GM13976 (cell line): Measurements from ENCODE around the gene PAPLN.
"Not testable (repeated sequence)": the region's sequence is repeated elsewhere in the genome, so short reads cannot be mapped to it uniquely, and the experiment has no call there.

ENCODE experiments used
- DNase-seq: peaks from one replicate; pipeline ENCODE4 v3.0.0; 2012; ENCODE audit warnings: low spot score
- CTCF ChIP-seq: IDR thresholded peaks from 2 replicates; pipeline ENCODE4 v1.5.1; 2012; ENCODE audit warnings: borderline replicate concordance, mild to moderate bottlenecking; ENCODE audit not compliant: insufficient read depth; ENCODE audit errors: extremely low read depth, missing control alignments, control extremely low read depth
- in situ Hi-C: fragments of 300-500 bp; cut with MboI; formaldehyde crosslinking; loops from one replicate; pipeline ENCODE4 v1.12.0; 2022; ENCODE audit warnings: low sequenced_read_pairs, mixed read lengths, inconsistent platforms; ENCODE audit not compliant: unreplicated experiment

The PAPLN gene

GRCh38 chr14:73237219-73237785 is at the start of gene PAPLN:
TSS of gene PAPLN (plus strand) at chr14:73237506. CDS start at chr14:73239779, 2,273 bp downstream.
- in situ Hi-C loops, result no loop called here
- TF ChIP-seq CTCF, result no peak
- DNase-seq, result peak; percentile 77

- in situ Hi-C loops, result no loop called here
- no peak for DNase-seq
- no peak for TF ChIP-seq CTCF
Observed at GRCh38 chr14:73188501-73188911, 48.8 kb upstream of the PAPLN start.

- no peak for TF ChIP-seq CTCF
- in situ Hi-C loops, result no loop called here
- no peak for DNase-seq
Observed at GRCh38 chr14:73189651-73190050, 47.7 kb upstream of the PAPLN start.

- no peak for TF ChIP-seq CTCF
- in situ Hi-C loops, result no loop called here
- DNase-seq, result no peak
Observed at GRCh38 chr14:73191441-73191840, 45.9 kb upstream of the PAPLN start.

- DNase-seq, in situ Hi-C loops: not testable (repeated sequence)
Observed at GRCh38 chr14:73194306-73194705, 43.0 kb upstream of the PAPLN start.

- in situ Hi-C loops, result no loop called here
- no peak for TF ChIP-seq CTCF
- no peak for DNase-seq
Observed at GRCh38 chr14:73198253-73198652, 39.1 kb upstream of the PAPLN start.

GRCh38 chr14:73203527-73203926 is 33.8 kb upstream of the PAPLN start:
- in situ Hi-C loops, result no loop called here
- no peak for TF ChIP-seq CTCF

More at GRCh38 chr14:73203527-73203926, 33.8 kb upstream of the PAPLN start:
- no peak for DNase-seq
